Cardiac septum (tissue), 1 donor: ENCODE data around the gene TRAF4. TPM values are rescaled to one million over a fixed set of nuclear protein-coding genes. Genes with fewer than 3 reads are reported as not detected.
A peak's percentile ranks its signal among the peaks of the same experiment; 100 is the strongest.

Experiments used
- DNase-seq: peaks from one replicate; pipeline ENCODE4 v3.0.0-alpha.2; 2020; ENCODE audit warnings: low spot score
- intact Hi-C: fragments of 100-400 bp; cut with DNase I; formaldehyde crosslinking; loops from one replicate; pipeline ENCODE4 v1.14.0; 2022
- total RNA-seq: library from RNA; stranded (reverse); fragmentation: NEBNext Ultra II Directional; extraction: Animal tissue kit (Norgen Biotek cat#: 25700); gene quantifications from one replicate; pipeline ENCODE4 v1.2.1, GENCODE V29; 2021
- donor health status: DM: no; HTN: no; CAD: no.

The TRAF4 gene
- total RNA-seq, 1 donor from 2014 or later: 2.8 TPM

- intact Hi-C loops: loop anchor here (1.0 kb wide), 1 partner anchor 17 kb away; the partner anchor contains the start of gene NEK8
These were observed 1.4 kb downstream of the TRAF4 start for GRCh38 chr17:28744972-28745785.

GRCh38 chr17:28745786-28746411, 2.1 kb downstream of the TRAF4 start:
- DNase-seq: no peak
- intact Hi-C loops: no loop called here

More at GRCh38 chr17:28744972-28745785, 1.4 kb downstream of the TRAF4 start:
- no peak for DNase-seq

DNA sequence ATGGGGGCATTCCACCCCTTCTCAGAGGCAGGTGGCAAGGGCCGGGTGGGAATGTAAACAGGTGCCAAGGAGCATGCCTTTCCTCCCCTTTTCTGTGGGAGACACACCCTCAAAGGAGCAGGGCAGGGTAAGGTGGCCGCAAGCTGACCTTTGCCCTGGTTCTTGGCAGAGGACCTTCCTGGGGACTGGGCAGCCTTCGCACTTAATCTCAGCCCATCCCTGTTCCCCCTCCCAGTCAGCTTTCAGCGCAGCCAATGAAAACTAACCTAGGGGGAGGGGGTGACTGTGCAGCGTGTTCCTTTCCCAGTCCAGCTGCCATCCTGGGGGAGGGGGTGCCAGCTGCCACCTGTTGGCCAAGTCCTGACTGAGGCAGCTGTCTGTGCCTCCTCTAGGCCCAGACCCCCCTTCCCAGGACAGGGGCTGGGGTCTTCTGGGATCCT, 2.8 kb downstream of the TRAF4 start:
- intact Hi-C loops: no loop called here
- DNase-seq: no peak

DNA sequence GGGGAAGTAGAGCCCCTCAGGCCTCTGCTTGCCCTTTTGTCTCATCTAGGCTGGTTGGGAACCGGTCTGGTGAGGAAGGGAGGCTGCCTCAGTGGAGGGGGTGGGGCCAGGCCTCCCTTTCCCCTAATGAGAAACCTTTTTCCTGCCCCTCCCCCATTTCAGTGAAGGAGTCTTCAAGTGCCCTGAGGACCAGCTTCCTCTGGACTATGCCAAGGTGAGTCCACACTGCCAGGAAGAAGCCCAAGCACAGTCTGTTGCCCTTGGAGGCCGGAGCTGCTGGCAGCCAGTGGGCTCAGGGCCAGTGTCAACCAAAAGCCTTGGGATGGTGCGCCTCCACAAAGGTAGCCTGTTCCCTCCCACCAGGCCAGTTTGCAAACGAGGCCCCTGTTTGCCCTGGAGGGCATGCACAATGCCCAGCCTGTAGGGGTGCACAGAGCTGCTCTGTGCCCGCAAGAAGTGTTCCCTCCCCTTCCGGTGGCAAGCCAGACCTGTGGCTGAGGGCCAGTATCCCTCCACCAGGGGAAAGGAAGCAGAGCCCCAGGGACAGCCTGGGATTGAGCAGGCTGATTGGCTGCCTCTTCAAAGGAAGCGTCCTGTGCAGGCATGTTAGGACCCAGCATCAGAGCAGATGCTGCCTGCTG, 3.4 kb downstream of the TRAF4 start:
- no peak for DNase-seq
- intact Hi-C loops: no loop called here

GRCh38 chr17:28747801-28748750, 4.3 kb downstream of the TRAF4 start:
- DNase-seq: no peak
- intact Hi-C loops: no loop called here

DNA sequence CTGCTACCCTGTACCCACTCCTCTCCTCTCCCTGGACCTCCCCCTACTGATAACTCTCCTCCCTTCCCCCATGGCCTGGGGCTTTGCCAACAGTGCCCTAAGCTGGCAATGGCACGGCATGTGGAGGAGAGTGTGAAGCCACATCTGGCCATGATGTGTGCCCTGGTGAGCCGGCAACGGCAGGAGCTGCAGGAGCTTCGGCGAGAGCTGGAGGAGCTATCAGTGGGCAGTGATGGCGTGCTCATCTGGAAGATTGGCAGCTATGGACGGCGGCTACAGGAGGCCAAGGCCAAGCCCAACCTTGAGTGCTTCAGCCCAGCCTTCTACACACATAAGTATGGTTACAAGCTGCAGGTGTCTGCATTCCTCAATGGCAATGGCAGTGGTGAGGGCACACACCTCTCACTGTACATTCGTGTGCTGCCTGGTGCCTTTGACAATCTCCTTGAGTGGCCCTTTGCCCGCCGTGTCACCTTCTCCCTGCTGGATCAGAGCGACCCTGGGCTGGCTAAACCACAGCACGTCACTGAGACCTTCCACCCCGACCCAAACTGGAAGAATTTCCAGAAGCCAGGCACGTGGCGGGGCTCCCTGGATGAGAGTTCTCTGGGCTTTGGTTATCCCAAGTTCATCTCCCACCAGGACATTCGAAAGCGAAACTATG, 5.2 kb downstream of the TRAF4 start:
- intact Hi-C loops: no loop called here
- no peak for DNase-seq

GRCh38 chr17:28749516-28750177, 5.8 kb downstream of the TRAF4 start:
- DNase-seq: no peak
- intact Hi-C loops: loop anchor here (1.0 kb wide), 1 partner anchor 23 kb away; the partner anchor contains the start of gene TLCD1

GRCh38 chr17:28750178-28751047, 6.6 kb downstream of the TRAF4 start:
- DNase-seq: peak; percentile 95
- intact Hi-C loops: loop anchor here (1.0 kb wide), 1 partner anchor 24 kb away; the partner anchor contains the start of gene TLCD1

DNA sequence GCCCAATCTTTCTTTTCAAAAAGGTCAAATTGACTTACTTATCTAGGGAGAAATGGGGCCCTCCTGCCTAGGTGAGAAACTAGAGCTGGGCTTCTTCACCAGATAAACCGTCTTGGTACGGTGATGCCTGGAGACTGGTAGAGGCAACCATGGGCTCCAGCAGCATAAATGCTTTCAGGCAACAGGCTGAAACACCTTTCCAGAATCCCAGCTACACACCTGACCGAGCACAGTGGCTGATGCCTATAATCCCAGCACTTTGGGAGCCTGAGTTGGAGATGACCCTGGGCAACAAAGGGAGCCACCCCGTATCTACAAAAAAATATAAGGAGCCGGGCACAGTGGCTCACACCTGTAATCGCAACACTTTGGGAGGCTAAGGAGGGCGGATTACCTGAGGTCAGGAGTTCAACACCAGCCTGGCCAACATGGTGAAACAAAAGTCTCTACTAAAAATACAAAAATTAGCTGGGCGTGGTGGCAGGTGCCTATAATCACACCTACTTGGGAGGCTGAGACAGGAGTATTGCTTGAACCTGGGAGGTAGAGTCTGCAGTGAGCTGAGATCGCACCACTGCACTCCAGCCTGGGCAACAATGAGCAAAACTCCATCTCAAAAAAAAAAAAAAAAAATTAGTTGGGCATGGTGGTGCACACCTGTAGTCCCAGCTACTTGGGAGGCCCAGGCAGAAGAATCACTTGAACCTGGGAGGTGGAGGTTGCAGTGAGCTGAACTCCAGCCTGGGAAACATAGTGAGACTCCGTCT, 8.0 kb downstream of the TRAF4 start:
- intact Hi-C loops: no loop called here
- no peak for DNase-seq

GRCh38 chr17:28755486-28755885, 11.7 kb downstream of the TRAF4 start:
- intact Hi-C loops: no loop called here
- DNase-seq: no peak

- intact Hi-C loops: no loop called here
- DNase-seq: no peak
These were observed 12.4 kb downstream of the TRAF4 start for GRCh38 chr17:28756049-28756804.

DNA sequence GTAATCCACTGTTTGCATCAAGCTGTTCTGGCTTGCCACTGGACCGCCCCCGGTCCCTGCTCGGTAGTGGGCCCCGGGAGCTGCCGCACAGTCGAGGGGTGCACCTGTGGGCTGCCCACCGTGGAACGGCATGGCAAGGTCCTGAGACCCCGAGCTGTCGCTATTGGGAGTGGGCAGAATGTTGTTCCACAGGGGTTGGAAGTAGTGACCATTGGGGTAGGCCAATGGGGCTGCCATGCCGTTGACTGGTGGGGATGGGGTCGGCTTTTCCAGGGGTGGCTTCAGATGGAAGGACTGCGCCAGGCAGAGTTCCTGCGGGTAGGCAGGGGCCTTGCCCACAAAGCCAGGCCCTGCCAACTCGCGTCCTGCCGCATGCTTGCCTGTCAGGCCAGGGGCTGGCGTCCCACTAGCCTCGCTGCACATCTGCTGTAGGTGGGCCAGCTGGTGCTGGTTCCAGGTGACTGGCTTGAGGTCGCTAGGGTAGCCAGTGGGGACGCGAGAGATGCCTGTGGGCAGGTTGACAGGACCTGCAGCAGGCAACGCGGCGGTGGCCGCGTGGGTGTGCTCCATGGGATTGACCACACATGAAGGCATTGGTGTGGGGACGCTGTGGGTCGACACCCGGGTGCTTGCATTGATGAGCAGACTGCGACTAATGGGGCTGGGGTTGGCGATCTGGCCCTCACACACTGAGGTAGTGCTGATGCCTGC, 14.8 kb downstream of the TRAF4 start:
- intact Hi-C loops: no loop called here
- no peak for DNase-seq

DNA sequence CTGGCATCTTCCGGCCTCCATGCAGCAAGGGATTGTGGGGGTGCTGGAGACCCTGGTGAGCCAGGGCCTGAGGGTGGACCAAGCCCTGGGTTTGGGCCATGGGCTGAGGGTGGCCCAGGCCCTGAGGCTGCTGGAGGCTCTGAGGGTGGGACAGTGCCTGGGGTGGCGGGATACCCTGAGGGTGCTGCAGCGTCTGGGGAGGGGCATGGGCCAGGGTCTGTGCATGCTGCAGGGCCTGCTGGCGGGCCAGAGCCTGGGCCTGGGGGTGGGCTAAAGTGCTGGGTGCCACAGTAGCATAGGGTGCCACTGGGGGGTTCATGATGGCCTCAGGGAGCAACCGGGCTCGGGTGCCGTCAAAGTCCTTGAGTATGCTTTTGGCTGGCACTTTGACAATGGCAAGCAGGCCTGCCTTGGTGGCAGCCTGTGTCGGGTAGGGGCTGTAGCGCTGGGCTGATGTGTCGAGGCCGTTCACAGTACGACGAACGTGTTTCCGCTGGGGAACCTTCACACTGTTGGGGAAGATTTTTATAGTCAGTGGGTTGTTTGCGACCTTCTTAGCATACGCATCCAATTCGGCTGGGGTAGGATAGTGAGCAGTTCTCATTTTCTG, 15.6 kb downstream of the TRAF4 start:
- intact Hi-C loops: no loop called here
- no peak for DNase-seq

DNA sequence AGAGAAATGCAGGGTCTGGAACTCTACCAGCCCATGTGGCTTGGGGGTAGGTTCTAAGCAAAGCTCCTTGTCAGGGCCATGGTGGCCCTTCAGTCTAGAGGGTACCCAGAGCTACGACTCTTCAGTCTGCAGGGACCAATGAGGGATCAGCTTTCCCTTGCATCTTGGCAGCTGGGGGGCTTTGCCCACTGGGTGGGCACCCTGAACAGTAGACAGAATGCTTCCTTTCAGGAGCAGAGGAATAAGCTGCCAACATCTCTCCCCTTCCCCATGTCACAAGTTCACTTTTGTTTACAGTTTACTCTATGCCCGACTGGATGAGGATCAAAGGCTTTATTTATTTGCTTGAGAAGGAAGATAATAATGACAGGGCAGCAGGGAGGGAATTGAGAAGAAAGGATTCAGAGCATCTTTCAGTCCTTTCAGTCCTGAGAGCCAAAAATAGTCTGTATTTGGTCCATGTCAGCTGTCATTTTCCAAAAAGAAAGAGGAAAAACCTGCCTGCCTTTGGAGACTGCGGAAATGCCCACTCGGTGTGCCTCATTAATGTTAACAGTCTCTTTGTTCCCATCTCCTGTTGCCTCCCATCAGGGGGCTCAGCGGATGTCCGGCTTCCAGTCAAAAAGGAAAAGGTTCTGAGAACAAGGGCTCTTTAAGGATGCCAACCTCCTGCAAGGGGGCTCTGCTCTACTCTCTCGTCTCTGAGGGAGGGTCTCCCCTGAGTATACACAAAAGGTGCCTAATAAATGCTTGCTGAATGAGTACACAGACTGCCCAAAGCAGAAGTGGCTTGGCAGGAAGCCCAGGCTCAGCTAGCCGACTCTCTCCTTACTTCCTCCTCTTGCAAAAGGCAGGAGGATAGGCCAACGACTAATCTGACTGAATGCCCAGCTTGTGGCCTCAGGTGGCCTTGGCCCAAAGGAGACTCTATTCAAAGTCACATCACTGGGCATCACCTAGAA, 17.1 kb downstream of the TRAF4 start:
- intact Hi-C loops: loop anchor here (5.0 kb wide), 2 partner anchors 81 to 156 kb away; partner anchors contain the start of gene FAM222B
- DNase-seq: peak; percentile 87
